Astrocyte of the cerebellum (primary cell): Measurements from ENCODE around the gene TTF1.

Source experiments
- DNase-seq: peaks from one replicate; pipeline ENCODE4 v3.0.0-alpha.2; 2011; ENCODE audit warnings: low read depth
- H3K4me3 ChIP-seq: 2 replicates; pipeline ENCODE4 v1.5.1; 2011; ENCODE audit warnings: mild to moderate bottlenecking, low read depth, low read length, moderate library complexity
- CTCF ChIP-seq: IDR thresholded peaks from 2 replicates; pipeline ENCODE4 v1.5.1; 2012; ENCODE audit warnings: low read length, low read depth, moderate library complexity, mild to moderate bottlenecking; ENCODE audit errors: missing control alignments
- in situ Hi-C: cut with HindIII; loops from 2 replicates; pipeline ENCODE4 v1.10.0; 2017; ENCODE audit warnings: low sequenced_read_pairs

Gene TTF1

GRCh38 chr9:132348676-132349075 lies 58.0 kb downstream of the TTF1 start:
- TF ChIP-seq CTCF = no peak
- H3K4me3 ChIP-seq = no peak overlapping the region
- no peak for DNase-seq
- in situ Hi-C loops = no loop called here

- no peak overlapping the region for H3K4me3 ChIP-seq
- in situ Hi-C loops = no loop called here
- no peak for TF ChIP-seq CTCF
- DNase-seq = no peak
Observed at GRCh38 chr9:132346177-132346576, 60.5 kb downstream of the TTF1 start.

GRCh38 chr9:132341177-132341840 lies 65.3 kb downstream of the TTF1 start:
- H3K4me3 ChIP-seq = no peak overlapping the region
- in situ Hi-C loops = no loop called here
- no peak for TF ChIP-seq CTCF
- no peak for DNase-seq

- no peak for DNase-seq
- no peak for TF ChIP-seq CTCF
- in situ Hi-C loops = no loop called here
- H3K4me3 ChIP-seq = no peak overlapping the region
Observed at GRCh38 chr9:132334364-132334763, 72.3 kb downstream of the TTF1 start.

GRCh38 chr9:132333556-132333955 lies 73.1 kb downstream of the TTF1 start:
- TF ChIP-seq CTCF = no peak
- no peak for DNase-seq
- in situ Hi-C loops = no loop called here
- no peak overlapping the region for H3K4me3 ChIP-seq

- in situ Hi-C loops = no loop called here
- no peak for DNase-seq
- H3K4me3 ChIP-seq = no peak overlapping the region
- no peak for TF ChIP-seq CTCF
Observed at GRCh38 chr9:132328580-132328979, 78.1 kb downstream of the TTF1 start.
